SK-N-SH (cell line): ENCODE measurements around the gene LHFPL4. TPM values are rescaled to one million over a fixed set of nuclear protein-coding genes. Genes with fewer than 3 reads are reported as not detected.

Experiments used
- CTCF ChIA-PET: fragments of 300-600, 350-600 bp; formaldehyde crosslinking; extraction: SDS; loops from one replicate; lab custom pipeline; 2021; lab: Yijun Ruan, JAX
- POLR2A ChIA-PET: fragments of 350-600 bp; sonication (Branson Sonifier 250); formaldehyde crosslinking; extraction: SDS; loops from one replicate; lab custom pipeline; 2020; ENCODE audit warnings: antibody characterized with exemption, inconsistent platforms; lab: Yijun Ruan, JAX
- DNase-seq: peaks from one replicate; pipeline ENCODE4 v3.0.0; 2012
- H2AFZ ChIP-seq: fragments of 200-600 bp; sonication (generic); 2 replicates; pipeline ENCODE4 v1.8.1; 2016; ENCODE audit warnings: antibody characterized with exemption, mild to moderate bottlenecking, low read depth
- H3F3A ChIP-seq: fragments of 200-600 bp; sonication (generic); replicated peaks from 2 replicates; pipeline ENCODE3; 2016; ENCODE audit warnings: antibody characterized with exemption, mild to moderate bottlenecking; ENCODE audit not compliant: insufficient read depth
- H3K27ac ChIP-seq, 2 experiments: fragments of 200-500 bp in 1 of 2; fragments of 200-600 bp in 1 of 2; sonication (Bioruptor generic) in 1 of 2; sonication (generic), shearing (Covaris generic) in 1 of 2; 2 replicates each; pipeline versions ENCODE4 v1.5.1 to v1.6.1; 2014 to 2016; ENCODE audit warnings: low read depth in 2 of 2, inconsistent platforms in 1 of 2, low read length in 1 of 2, mild to moderate bottlenecking in 1 of 2, mixed read lengths in 1 of 2
- H3K27me3 ChIP-seq: fragments of 200-600 bp; sonication (generic), shearing (Covaris generic); 2 replicates; pipeline ENCODE4 v1.6.1; 2016; ENCODE audit warnings: mixed run types; ENCODE audit not compliant: insufficient read depth
- H3K36me3 ChIP-seq, 2 experiments: fragments of 200-500 bp in 1 of 2; fragments of 200-600 bp in 1 of 2; sonication (Bioruptor generic) in 1 of 2; sonication (generic) in 1 of 2; replicated peaks in 1 of 2; 2 replicates each; pipeline versions ENCODE3 to v1.5.1; 2014 to 2016; ENCODE audit warnings: low read length in 1 of 2, mild to moderate bottlenecking in 1 of 2; ENCODE audit not compliant: insufficient read depth in 2 of 2, control insufficient read depth in 1 of 2
- H3K4me1 ChIP-seq, 2 experiments: fragments of 200-500 bp in 1 of 2; fragments of 200-600 bp in 1 of 2; sonication (Bioruptor generic) in 1 of 2; sonication (generic), shearing (Covaris generic) in 1 of 2; 2 replicates each; pipeline versions ENCODE4 v1.5.1 to v1.6.1; 2014 to 2016; ENCODE audit warnings: low read depth in 1 of 2, low read length in 1 of 2, mixed run types in 1 of 2; ENCODE audit not compliant: insufficient read depth in 2 of 2, control insufficient read depth in 1 of 2
- H3K4me2 ChIP-seq: fragments of 200-600 bp; sonication (generic), shearing (Covaris generic); 2 replicates; pipeline ENCODE4 v1.6.1; 2017; ENCODE audit warnings: mixed run types
- H3K4me3 ChIP-seq, 2 experiments: fragments of 200-500 bp in 1 of 2; fragments of 200-600 bp in 1 of 2; sonication (Bioruptor generic) in 1 of 2; sonication (generic), shearing (Covaris generic) in 1 of 2; 2 replicates each; pipeline versions ENCODE4 v1.5.1 to v1.8.1; 2014 to 2016; ENCODE audit warnings: low read depth in 2 of 2, inconsistent platforms in 1 of 2, low read length in 1 of 2, mild to moderate bottlenecking in 1 of 2, mixed read lengths in 1 of 2, moderate library complexity in 1 of 2
- H3K79me2 ChIP-seq: fragments of 200-600 bp; sonication (generic); 2 replicates; pipeline ENCODE4 v1.8.1; 2017; ENCODE audit warnings: mild to moderate bottlenecking; ENCODE audit not compliant: insufficient read depth
- H3K9ac ChIP-seq: fragments of 200-600 bp; sonication (generic); 2 replicates; pipeline ENCODE4 v1.6.1; 2017; ENCODE audit warnings: mixed run types
- H3K9me2 ChIP-seq: fragments of 200-600 bp; sonication (generic); 2 replicates; pipeline ENCODE4 v1.6.1; 2017; ENCODE audit warnings: mixed run types
- H3K9me3 ChIP-seq: fragments of 200-600 bp; sonication (generic); 2 replicates; pipeline ENCODE4 v1.6.1; 2017; ENCODE audit warnings: mixed run types, mild to moderate bottlenecking, moderate library complexity
- H4K20me1 ChIP-seq: fragments of 200-600 bp; sonication (generic); 2 replicates; pipeline ENCODE4 v1.6.1; 2017; ENCODE audit warnings: mild to moderate bottlenecking, mixed run types; ENCODE audit not compliant: insufficient read depth
- CHD2 ChIP-seq: fragments of 150-350 bp; IDR thresholded peaks from 2 replicates; pipeline ENCODE4 v1.6.1; 2018; ENCODE audit warnings: low read length; ENCODE audit not compliant: partially characterized antibody
- GATA2 ChIP-seq: sonication (generic); formaldehyde crosslinking; IDR thresholded peaks from 2 replicates; pipeline ENCODE4 v1.5.0; 2020; ENCODE audit warnings: mild to moderate bottlenecking, missing genetic modification reagents
- IRF3 ChIP-seq: fragments of 150-350 bp; IDR thresholded peaks from 2 replicates; pipeline ENCODE4 v1.6.1; 2016; ENCODE audit warnings: mild to moderate bottlenecking, low read depth, low read length
- MXI1 ChIP-seq: IDR thresholded peaks from 2 replicates; pipeline ENCODE4 v1.6.1; 2012; ENCODE audit warnings: mild to moderate bottlenecking, low read depth, low read length, improper control_type of control experiment
- NFIC ChIP-seq: IDR thresholded peaks from 2 replicates; pipeline ENCODE4 v1.4.0; 2012; ENCODE audit warnings: borderline replicate concordance
- RFX5 ChIP-seq: IDR thresholded peaks from 2 replicates; pipeline ENCODE4 v1.6.1; 2012; ENCODE audit warnings: mild to moderate bottlenecking, improper control_type of control experiment, low read length
- TAF1 ChIP-seq: IDR thresholded peaks from 2 replicates; pipeline ENCODE4 v1.6.1; 2012; ENCODE audit warnings: low read depth, mild to moderate bottlenecking, low read length, moderate library complexity, borderline replicate concordance
- YY1 ChIP-seq: IDR thresholded peaks from 2 replicates; pipeline ENCODE4 v1.4.0; 2012; ENCODE audit warnings: low read depth, mild to moderate bottlenecking
- WGBS: methylation state at CpG from one replicate; pipeline ENCODE4 v1.1.6; 2017; ENCODE audit warnings: low lambda C conversion rate; 5-methylcytosine and 5-hydroxymethylcytosine counted together
- polyA plus RNA-seq, 3 experiments: library from polyadenylated mRNA; depleted of rRNA; stranded (reverse); fragments of >200 nt; gene quantifications; 2 replicates each; pipeline ENCODE4 v1.2.3, GENCODE V29; 2012
- TF ChIP-seq, protein P1 (sequence below): IDR thresholded peaks from 2 replicates; pipeline ENCODE4 v1.4.0; 2012; ENCODE audit warnings: low read depth, borderline replicate concordance
- TF ChIP-seq, protein P2 (sequence below): fragments of 200-600 bp; sonication (generic); IDR thresholded peaks from 2 replicates; pipeline ENCODE4 v1.6.1; 2017; ENCODE audit warnings: antibody characterized with exemption, mild to moderate bottlenecking, moderate library complexity

The LHFPL4 gene
- polyA plus RNA-seq, 1 of the 3 experiments (the other 2 are of a cell fraction) = 0.39 TPM

DNA sequence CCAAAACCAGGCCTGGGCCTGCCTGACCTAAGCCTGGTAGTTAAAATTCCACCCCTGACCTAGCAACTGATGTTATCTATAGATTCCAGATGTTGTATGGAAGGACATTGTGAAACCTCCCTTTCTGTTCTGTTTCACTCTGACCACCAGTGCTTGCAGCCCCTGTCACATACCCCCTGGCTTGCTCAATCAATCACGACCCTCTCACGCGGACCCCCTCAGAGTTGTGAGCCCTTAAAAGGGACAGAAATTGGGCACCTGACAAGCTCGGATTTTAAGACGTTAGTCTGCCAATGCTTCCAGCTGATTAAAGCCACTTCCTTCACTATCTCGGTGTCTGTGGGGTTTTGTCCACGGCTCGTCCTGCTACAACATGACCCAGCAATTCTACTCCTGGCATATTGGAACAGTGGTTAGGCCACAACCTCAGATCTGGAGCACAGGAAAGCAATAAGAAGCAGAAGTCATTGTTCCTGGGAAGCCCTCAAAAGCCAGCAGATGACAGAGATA is 36.7 kb upstream of the LHFPL4 start:
- POLR2A ChIA-PET = no interaction called here
- Histone ChIP-seq H3K27me3 (no peaks in the 10 kb centered on the region), H3K9me2 (no peaks in the 10 kb centered on the region), H3F3A (no peaks in the 10 kb centered on the region), H3K27ac (no peak overlapping the region), H2AFZ (no peak overlapping the region), H3K9me3 (no peaks in the 10 kb centered on the region), H3K4me2 (no peak overlapping the region), H3K79me2 (no peaks in the 10 kb centered on the region), H3K4me1 (peaks cover 0 to 5% of the 10 kb centered on the region in 2 experiments; a peak in 1 of 4 replicates), H4K20me1 (no peaks in the 10 kb centered on the region), H3K4me3 (no peak overlapping the region), H3K9ac (no peak overlapping the region), H3K36me3 (no peaks in the 10 kb centered on the region)
- DNase-seq = no peak
- CTCF ChIA-PET = no interaction called here
- 35% methylated on average over 8 of the region's 8 CpGs for WGBS
- TF ChIP-seq GATA2 (CRISPR knock-in tag) = peak; percentile 66
- TF ChIP-seq NFIC = no peak

DNA sequence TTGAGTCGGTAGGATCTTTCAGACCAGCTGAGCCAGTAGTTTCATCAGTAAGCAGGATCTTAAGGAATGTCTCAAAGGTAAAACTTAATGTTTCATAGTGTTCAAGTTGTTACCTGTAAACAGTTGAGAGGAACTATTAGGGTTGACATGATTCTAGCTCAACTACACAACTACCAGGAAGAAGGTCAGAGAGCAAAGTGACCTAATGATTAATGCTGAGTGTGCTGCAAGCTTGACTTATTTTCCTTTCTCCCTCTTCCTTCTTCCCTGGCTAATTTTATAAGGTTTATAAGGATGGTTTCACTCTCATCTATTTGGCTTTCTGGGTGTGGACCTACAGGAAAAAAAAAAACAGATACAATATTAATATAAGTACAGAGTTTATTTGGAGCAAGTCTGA is 30.2 kb upstream of the LHFPL4 start:
- DNase-seq = no peak
- Histone ChIP-seq H3K27me3 (no peaks in the 10 kb centered on the region), H3K36me3 (no peaks in the 10 kb centered on the region), H3K4me1 (no peaks in the 10 kb centered on the region), H2AFZ (no peak overlapping the region), H3K4me2 (no peak overlapping the region), H3K79me2 (no peaks in the 10 kb centered on the region), H3K4me3 (no peak overlapping the region), H3K9me2 (no peaks in the 10 kb centered on the region), H3K9me3 (no peaks in the 10 kb centered on the region), H3F3A (no peaks in the 10 kb centered on the region), H3K9ac (no peak overlapping the region), H4K20me1 (no peaks in the 10 kb centered on the region), H3K27ac (no peak overlapping the region)
- ChIA-PET POLR2A (interaction anchor here (0.8 kb wide), 1 partner anchor 12 kb away, joined by 3 read pairs; no protein-coding TSS in a partner anchor), CTCF (no interaction called here)
- TF ChIP-seq IRF3 = no peak
- no peak for TF ChIP-seq MXI1
- TF ChIP-seq RFX5 = no peak
- no peak for TF ChIP-seq CHD2
- TF ChIP-seq TAF1 = no peak
- TF ChIP-seq, protein P1, sequence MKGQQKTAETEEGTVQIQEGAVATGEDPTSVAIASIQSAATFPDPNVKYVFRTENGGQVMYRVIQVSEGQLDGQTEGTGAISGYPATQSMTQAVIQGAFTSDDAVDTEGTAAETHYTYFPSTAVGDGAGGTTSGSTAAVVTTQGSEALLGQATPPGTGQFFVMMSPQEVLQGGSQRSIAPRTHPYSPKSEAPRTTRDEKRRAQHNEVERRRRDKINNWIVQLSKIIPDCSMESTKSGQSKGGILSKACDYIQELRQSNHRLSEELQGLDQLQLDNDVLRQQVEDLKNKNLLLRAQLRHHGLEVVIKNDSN = no peak
- TF ChIP-seq YY1 = no peak
- TF ChIP-seq, protein P2, sequence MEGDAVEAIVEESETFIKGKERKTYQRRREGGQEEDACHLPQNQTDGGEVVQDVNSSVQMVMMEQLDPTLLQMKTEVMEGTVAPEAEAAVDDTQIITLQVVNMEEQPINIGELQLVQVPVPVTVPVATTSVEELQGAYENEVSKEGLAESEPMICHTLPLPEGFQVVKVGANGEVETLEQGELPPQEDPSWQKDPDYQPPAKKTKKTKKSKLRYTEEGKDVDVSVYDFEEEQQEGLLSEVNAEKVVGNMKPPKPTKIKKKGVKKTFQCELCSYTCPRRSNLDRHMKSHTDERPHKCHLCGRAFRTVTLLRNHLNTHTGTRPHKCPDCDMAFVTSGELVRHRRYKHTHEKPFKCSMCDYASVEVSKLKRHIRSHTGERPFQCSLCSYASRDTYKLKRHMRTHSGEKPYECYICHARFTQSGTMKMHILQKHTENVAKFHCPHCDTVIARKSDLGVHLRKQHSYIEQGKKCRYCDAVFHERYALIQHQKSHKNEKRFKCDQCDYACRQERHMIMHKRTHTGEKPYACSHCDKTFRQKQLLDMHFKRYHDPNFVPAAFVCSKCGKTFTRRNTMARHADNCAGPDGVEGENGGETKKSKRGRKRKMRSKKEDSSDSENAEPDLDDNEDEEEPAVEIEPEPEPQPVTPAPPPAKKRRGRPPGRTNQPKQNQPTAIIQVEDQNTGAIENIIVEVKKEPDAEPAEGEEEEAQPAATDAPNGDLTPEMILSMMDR = no peak
- WGBS = 25% methylated on average over 1 of the region's 1 CpG
